ENCODE data around the gene CNOT4.

DNA sequence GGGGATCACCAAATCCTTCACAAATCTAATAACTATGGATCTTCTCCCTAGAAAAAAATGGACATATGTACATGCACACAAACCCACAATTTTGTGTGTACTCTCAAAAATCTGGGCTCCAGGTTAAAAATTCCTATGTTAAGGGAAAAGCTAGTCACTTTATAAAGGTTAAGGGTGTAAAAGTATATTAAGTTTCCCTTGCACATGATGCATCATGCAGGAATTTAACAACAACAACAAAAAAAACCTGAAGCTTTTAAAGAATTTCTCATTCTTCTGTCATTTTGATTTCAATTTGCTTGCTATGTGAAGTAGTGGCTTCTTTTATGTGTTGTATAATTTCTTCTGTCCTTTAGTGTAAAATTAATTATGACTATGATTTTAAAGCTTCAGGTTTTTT, 123.7 kb downstream of the CNOT4 start:
- TF ChIP-seq, protein P1, sequence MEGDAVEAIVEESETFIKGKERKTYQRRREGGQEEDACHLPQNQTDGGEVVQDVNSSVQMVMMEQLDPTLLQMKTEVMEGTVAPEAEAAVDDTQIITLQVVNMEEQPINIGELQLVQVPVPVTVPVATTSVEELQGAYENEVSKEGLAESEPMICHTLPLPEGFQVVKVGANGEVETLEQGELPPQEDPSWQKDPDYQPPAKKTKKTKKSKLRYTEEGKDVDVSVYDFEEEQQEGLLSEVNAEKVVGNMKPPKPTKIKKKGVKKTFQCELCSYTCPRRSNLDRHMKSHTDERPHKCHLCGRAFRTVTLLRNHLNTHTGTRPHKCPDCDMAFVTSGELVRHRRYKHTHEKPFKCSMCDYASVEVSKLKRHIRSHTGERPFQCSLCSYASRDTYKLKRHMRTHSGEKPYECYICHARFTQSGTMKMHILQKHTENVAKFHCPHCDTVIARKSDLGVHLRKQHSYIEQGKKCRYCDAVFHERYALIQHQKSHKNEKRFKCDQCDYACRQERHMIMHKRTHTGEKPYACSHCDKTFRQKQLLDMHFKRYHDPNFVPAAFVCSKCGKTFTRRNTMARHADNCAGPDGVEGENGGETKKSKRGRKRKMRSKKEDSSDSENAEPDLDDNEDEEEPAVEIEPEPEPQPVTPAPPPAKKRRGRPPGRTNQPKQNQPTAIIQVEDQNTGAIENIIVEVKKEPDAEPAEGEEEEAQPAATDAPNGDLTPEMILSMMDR (IDR thresholded peaks at IDR 0.05), result no peak
- TF ChIP-seq POLR2A (IDR thresholded peaks at IDR 0.05), result no peak
